CD4-positive, alpha-beta T cell treated with Interleukin-15 for 1 hour (primary cell): ENCODE data around the gene CGB3.
"Not testable (repeated sequence)": the region's sequence is repeated elsewhere in the genome, so short reads cannot be mapped to it uniquely, and the experiment has no call there.

Experiments used
- DNase-seq: peaks from one replicate; pipeline ENCODE4 v3.0.0-alpha.2; 2020

The CGB3 gene

DNA sequence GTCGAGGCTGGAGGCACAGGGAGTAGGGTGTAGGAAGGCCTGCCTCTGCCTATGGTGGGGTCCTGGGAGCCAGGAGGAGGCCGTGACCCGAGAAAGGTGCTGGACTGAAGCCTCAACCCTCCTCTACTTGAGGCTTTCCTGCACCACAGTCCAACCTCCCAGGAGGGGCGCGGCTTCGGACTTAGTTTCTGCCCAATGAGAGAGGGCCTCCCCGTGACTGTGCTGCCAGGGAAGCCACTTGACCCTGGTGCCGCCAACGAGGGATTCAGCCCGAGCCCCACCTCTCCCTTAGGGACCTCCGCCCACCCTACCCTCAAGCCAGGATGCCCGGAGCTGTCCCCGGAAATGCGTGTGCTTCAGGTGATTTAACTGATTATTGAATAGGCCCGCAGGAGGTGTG lies at the start of gene CGB3:
Gene CGB3 (minus strand): TSS at position 101 of the 400 bp plus-strand sequence. CDS start 362 bp downstream, outside the sequence.
- not testable (repeated sequence) for DNase-seq

DNA sequence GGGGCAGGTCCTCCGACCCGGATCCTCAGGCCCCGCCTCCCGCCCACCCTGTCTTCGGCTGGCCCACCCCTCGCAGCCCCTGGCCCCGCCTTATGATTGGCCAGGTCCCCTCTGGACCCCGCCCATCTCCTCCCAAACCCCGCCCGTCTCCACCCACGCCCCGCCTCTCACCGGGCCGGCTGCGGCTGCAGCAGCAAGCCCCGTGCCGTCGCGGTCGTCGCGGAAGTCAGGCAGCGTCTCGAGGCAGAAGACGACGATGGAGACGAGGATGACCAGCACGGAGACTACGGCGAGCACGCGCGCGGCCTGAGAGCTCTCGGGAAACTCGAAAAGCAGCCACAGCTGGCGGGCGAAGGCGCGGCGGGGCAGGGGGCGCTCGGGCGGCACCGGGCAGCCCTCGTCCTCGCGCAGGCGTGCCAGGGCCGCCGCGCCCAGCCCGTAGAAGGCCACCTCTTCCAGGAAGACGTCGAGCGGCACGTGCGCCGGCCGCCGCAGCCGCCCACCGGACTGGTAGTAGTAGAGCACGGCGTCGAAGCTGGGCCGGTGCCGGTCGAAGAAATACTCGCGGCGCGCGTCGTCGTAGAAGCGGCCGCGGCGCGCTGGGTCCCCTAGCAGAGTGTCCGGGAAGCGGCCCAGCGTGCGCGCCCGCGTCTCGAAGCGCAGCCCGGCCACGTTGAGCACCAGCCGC lies 47.9 kb upstream of the CGB3 start:
- DNase-seq = no peak

DNA sequence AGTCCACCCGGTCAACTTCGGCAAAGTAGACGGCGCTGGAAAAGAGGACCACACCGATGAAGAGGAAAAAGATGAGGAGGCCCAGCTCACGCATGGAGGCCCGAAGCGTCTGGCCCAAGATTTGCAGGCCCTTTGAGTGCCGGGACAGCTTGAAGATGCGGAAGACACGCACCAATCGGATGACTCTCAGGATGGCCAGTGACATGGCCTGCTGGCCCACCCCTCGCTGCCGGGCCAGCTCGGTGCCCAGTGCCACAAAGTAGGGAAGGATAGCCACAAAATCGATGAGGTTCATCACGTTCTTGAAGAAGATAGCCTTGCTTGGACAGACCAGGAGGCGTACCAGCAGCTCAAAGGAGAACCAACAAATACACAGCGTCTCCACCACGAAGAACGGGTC lies 46.3 kb upstream of the CGB3 start:
- DNase-seq = no peak

DNA sequence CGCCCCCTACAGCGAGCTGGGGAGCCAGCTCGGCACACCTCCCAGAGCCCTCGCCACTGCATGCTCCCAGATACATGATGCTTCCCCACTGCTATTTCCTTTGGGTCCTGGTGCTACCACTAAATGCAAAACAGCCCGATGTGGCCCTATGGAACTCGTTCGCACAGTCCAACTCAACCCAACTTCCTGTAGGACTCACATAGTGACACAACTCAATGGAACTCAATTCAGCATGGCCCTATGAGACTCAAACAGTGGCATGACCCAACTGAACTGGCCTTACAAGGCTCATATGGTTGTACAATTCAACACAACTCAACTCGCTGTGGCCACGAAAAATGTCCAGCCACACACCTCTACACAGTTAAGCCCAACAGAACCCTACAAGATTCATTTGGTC lies 44.9 kb upstream of the CGB3 start:
- DNase-seq = no peak

DNA sequence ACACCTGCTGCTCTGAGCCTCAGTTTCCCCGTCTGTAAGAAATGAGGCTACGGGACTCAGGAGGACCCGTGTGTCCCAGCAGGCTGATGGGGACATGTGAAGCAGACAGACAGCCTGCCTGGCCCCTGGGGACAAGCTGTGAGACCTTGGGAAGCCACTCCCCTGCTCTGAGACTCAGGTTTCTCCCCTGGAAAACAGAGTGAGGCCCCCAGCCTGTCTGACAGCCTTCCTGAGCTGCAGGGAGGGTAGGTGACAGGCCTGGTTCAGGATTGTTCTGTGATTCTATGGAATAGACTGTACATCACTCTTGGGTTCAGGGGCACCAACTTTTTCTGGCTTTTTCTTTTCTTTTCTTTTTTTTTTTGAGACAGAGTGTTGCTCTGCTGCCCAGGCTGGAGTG lies 43.4 kb upstream of the CGB3 start:
- no peak for DNase-seq

DNA sequence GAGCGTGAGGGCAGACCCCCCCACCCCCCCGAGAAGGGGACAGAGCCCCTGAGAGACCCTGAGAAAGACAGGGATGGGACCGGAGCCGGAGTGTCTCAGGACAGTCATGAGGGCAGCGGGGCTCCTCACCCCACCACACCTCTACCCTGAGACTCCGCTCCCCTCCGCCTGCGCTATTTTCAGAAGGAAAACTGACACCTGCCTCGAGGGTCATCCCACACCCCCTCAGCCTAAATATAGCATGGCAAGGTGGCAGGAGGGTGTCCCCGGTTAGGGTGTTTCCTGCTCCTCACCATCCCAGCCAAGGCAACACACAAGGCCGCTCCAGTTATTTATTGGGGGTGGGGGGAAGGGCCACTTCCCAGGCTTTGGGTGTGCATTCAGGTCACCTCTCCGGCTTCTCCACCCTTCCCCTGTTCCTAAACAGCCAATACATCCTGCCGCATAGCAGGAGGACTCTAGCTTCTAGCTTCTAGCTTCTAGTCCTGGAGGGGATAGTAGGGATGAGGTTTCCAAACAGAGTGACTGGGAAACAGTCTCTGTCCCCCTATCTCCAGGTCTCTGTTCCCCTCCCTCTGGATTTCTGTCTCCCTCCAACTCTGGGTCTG lies 41.9 kb upstream of the CGB3 start:
- no peak for DNase-seq

DNA sequence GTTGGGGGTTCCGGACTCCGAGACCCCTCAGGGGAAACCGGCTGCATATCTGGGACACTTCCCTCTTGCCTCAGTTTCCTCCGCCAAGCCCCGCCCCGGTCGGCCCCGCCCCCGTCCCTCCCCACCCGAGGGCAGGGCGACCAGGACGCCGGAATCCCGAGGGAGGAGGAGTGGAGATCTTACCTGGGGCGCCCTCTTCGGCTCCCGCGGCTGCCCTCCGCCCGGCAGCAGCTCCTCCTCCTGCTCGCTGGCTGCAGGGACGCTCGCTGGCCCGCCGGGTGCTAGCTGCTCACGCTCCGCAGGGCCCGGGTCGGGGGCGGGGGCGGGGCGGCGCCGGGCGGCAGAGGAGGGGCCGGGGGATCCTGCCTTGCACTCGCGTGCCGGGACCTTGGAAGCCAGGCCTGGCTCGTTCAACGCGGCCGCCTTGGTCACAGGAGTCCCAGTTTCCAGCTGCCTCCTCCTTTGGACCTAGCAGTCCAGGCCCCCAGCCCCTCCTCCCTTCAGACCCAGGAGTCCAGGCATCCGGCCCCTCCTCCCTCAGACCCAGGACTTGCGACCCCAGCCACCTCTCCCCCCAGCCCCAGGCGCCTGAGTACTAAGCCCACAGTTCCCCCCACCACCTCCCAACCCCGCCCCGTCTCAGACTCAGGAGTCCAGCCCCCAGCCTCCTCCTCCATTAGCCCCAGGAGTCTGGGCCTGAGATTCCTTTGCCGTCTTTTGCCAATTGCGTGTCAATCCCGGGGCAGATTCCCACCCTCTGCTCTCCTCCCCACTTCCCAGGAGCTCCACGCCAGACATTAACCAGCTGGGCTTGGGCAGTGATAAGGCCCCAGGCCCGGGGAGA lies 40.9 kb upstream of the CGB3 start, which contains the start of gene NTF4:
Gene NTF4 (minus strand): TSS at position 51 of the 844 bp plus-strand sequence. CDS start 2,821 bp downstream, outside the sequence.
- no peak for DNase-seq

DNA sequence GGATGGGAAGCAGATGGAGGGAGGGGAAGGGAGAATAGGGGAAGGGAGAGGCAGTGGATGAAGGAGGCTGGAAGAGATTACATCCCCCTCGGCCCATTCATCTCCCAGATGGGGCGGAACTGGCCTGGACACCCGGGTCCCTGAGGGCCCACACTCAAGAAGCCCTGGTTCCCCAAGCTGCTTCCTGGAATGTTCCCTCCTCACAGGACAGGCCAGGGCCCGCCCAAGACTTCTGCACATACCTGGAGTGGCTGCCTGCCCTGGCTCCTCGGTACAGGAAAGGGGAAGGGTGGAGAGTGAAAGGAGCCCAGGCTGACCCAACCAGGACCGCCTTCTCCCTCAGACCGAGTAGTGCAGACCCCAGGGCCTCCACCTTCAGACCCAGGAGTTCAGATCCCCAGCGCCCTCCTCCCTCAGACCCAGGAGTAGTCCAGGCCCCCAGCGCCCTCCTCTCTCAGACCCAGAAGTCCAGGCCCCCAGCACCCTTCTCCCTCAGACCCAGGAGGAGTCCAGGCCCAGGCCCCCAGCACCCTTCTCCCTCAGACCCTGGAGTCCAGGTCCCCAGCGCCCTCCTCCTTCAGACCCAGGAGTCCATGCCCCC lies 40.0 kb upstream of the CGB3 start:
- no peak for DNase-seq

DNA sequence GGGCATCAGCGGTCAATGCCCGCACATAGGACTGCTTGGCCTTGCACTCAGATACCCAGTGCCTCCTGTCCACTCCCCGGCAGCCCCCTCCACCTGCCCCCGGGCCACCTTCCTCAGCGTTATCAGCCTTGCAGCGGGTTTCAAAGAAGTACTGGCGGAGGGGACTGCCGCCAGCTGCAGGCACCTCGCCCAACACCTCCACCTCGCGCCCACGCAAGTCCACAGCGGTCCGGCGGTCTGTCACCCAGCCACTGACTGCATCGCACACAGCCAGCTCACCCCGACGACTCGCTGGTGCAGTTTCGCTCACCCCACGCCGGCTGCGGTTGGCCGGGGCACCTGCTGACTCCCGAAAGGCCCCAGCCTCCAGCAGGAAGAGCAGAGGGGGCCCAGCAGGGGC lies 37.3 kb upstream of the CGB3 start:
- DNase-seq = no peak

DNA sequence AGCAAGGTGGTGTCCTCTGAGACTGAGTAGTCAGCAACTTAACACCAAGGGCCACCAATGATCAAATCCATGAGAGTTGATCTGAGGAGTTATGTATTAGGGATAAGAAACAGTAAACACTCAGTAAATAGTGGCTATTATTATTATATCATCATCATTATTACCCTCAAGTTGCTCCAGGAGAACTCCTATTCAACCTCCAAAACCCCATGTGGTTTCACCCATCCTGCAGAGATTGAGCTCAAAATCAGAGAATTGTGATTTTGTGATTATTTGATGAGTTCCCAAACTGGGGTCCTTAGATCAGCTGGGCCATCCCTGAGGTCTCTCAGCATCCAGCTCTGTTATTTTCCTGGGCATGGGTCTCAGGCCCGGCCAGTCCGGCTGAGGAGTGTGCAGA lies 36.9 kb upstream of the CGB3 start:
- DNase-seq = no peak

DNA sequence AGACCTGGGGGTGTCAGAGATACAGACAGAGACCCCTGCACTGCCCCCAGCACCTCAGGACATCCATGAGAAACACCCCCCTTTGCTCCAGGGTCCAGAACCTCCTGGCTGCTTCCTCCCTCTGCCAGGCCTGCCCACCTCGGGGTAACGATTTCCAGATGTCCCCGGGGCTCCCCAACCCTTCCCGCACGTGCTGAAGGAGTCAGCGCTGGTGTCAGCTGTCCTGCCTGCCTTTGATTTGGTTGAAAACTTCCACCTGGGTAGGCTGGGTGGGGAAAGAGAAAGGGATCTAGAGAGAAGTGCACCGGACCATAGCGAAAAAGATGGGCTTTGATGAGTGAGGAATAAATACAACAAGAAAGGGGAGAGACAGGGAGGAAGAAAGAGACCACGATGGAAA lies 34.9 kb upstream of the CGB3 start:
- DNase-seq = no peak

DNA sequence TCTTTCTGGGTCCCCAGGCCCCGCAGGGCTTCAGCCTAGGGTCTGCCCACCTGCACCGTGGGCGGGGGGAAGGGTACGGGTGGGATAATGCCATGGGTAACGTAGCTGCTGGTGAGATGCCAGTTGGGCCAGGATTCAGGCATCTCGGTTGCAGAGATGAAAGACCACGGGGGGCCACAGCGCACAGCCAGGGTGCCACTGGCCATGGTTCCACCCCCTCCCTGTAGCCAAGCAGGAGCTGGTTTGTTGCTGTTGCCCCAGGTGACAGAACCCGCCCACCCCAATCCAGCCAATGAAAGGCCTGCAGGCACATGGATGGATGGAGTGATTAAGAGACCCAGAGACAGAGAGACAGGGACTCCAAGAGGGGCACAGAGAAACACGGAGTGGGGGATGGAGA lies 34.4 kb upstream of the CGB3 start:
- peak; percentile 21 for DNase-seq

DNA sequence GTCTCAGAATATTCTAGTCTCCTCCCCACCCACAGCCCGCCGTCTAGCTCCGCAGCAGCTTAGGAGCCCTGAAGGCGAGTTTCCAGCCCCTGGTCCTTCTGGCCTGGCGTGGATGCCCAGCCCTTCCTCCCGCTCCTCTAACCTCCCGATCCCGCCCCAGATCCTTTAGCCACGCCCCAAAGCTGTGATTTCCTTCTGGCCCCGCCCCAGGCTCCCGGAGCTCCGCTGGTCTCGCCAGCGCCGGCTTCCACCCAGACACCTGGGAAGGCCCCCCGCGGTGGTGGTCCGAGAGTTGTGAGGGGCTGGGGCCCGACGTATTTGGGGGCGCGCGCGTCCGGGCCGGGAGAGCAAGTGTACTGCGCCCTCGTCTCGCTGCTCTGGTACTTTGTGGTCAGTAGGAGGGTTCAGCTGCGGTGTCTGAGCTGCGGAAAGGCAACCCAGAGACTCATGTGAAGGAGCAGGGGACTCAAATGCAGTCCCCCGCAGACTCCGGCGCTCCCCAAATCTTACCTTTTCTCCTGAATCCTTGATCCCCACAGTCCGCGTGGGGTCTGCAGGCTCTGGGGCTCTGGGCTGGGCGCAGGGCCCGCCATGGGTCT lies 33.6 kb upstream of the CGB3 start, which contains the start of gene CGB7:
Gene CGB7 (minus strand): TSS at position 114 of the 599 bp plus-strand sequence. CDS start 2,374 bp downstream, outside the sequence.
- DNase-seq = peak; percentile 31

DNA sequence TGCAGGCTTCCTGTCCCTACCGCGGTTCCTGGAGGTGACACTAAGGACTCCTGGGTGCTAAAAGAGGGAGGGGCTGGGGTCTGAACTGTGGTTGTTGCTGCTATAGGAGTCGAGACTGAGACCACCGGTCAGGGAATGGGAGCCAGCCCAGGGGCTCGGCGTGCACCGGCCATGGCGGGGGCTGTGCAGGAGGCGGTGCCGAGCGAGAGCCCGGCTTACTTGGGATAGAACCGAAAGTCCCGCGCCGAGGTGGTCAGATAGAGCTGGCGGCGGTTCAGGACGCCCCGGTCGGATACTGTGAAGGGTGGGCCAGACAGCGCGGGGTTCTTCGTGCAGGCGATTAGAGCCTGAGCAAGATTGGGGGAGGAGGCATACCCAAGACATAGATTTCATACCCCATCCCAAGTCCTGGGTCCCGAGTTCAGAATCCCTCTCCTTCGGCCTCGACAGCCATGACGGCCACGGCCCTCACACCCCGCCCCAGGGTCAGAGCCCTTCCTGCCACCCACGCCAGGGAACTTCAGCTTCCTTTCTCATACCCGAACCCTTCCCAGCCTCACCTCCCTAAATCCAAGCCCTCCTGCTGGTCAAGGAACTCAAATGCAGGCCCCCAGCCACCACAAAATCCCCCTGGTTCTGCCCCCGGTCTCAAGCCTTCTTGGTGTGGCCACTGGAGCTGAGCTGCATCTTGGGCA lies 32.9 kb upstream of the CGB3 start:
- not testable (repeated sequence) for DNase-seq

DNA sequence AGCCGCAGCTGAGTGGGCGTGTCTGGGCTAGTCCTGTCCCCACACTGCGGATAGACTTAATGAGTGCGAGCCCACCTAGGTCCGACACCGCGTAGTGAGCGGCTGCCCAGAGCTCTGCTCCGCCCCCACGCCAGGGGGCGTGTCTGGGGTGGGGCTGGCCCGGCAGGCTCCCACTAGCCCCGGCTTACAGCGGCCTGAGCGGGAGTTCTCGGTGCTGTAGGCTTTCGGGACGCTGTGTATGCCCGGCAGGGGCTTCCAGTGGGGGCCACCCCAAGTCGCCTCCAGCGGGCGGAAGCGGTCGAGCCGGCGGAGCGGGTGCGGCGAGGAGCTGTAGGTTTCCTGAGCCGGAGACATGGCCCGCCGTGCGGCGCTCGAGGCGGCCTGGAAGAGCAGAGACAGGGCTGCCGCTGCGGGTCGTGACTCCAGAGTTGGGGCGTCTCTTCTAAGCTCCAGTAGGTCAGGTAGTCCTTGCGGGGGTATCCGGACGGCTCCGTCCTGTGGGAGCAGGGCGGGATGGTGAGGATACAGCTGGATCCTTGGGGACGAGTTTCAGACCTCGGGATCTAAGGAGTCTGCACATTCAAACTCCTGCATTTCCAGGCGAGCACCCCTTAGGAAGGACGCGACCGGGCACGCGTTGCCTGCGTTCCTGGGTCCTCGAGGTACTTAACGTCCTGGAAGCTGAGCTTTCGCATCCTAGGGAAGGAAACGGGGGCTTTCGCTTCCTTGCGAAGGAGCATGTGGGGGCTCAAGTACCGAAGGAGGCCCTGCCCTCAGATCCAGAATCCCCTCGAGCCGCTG lies 32.2 kb upstream of the CGB3 start:
- peak; percentile 35 for DNase-seq

DNA sequence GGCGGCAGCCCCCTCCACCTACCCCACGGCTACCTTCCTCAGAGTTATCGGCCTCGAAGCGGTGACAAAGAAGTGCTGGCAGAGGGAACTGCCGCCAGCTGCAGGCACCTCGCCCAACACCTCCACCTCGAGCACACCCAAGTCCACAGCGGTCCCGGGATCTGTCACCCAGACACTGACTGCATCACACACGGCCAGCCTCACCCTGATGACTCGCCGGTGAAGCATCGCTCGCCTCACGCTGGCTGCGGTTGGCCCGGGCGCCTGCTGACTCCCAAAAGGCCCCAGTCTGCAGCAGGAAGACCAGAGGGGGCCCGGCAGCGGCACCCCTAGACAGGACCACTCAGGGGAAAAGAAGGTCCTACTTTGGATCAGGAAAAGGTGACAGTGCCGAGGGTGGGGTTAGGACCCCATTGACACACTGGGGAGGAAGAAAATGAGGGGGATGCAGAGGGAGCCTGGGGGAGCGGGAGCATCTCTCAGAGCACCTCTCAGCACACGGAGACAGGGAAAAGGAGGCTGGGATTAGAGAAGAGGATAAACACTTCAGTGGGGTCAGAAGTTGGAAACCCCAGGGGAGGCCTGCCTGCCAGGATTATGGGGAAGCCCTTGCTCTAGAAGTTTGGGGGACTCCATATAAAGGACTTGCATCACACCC lies 26.4 kb upstream of the CGB3 start:
- not testable (repeated sequence) for DNase-seq

DNA sequence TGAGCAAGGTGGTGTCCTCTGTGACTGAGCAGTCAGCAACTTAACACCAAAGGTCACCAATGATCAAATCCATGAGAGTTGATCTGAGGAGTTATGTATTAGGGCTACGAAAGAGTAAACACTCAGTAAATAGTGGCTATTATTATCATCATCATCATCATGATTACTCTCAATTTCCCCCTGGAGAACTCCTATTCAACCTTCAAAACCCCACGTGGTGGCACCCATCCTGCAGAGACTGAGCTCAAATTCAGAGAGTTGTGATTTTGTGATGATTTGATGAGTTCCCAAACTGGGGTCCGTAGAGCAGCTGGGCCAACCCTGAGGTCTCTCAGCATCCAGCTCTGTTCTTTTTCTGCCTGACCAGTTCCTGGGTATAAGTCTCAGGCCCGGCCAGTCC lies 25.7 kb upstream of the CGB3 start:
- DNase-seq = not testable (repeated sequence)

DNA sequence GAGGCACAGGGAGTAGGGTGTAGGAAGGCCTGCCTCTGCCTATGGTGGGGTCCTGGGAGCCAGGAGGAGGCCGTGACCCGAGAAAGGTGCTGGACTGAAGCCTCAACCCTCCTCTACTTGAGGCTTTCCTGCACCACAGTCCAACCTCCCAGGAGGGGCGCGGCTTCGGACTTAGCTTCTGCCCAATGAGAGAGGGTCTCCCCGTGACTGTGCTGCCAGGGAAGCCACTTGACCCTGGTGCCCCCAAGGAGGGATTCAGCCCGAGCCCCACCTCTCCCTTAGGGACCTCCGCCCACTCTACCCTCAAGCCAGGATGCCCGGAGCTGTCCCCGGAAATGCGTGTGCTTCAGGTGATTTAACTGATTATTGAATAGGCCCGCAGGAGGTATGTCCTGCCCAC lies 24.9 kb upstream of the CGB3 start, which contains the start of gene CGB8:
Gene CGB8 (minus strand): TSS at position 101 of the 400 bp plus-strand sequence. CDS start 372 bp downstream, outside the sequence.
- DNase-seq = not testable (repeated sequence)

DNA sequence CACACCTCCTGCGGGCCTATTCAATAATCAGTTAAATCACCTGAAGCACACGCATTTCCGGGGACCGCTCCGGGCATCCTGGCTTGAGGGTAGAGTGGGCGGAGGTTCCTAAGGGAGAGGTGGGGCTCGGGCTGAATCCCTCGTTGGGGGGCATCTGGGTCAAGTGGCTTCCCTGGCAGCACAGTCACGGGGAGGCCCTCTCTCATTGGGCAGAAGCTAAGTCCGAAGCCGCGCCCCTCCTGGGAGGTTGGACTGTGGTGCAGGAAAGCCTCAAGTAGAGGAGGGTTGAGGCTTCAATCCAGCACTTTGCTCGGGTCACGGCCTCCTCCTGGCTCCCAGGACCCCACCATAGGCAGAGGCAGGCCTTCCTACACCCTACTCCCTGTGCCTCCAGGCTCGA lies 19.4 kb upstream of the CGB3 start, which contains the start of gene CGB5:
Gene CGB5 (plus strand): TSS at position 301 of the 400 bp plus-strand sequence. CDS start 362 bp downstream, outside the sequence.
- DNase-seq = not testable (repeated sequence)

DNA sequence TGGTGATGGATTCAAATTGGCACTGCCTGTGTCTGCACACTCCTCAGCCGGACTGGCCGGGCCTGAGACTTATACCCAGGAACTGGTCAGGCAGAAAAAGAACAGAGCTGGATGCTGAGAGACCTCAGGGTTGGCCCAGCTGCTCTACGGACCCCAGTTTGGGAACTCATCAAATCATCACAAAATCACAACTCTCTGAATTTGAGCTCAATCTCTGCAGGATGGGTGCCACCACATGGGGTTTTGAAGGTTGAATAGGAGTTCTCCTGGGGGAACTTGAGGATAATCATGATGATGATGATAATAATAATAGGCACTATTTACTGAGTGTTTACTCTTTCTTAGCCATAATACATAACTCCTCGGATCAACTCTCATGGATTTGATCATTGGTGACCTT lies 18.5 kb upstream of the CGB3 start:
- not testable (repeated sequence) for DNase-seq
